GM21529 (cell line): ENCODE measurements around the gene PALLD.

Experiments used
- ATAC-seq: cut with Tn5 transposase; IDR thresholded peaks from one replicate; pipeline ENCODE4 v1.9.1; 2021; ENCODE audit not compliant: unreplicated experiment

The PALLD gene

DNA sequence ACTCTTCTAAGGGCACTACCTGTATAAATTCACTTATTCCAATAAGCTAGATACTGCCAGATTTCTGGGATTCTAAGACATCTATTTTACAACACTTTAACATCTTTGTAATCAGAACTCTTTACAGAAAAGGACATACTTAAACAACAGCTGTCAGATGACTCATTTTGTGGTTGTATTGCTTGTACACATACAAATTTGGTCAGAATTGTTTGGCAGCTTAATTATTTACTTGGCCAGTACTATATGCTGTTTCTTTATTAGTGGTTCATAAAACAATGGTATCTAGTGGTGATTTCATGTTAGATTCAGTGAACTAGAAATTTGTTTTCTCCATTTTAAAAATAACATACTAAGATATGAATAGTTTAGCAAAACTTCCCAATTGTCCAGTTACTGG lies 27.2 kb downstream of the PALLD start:
- no peak for ATAC-seq

DNA sequence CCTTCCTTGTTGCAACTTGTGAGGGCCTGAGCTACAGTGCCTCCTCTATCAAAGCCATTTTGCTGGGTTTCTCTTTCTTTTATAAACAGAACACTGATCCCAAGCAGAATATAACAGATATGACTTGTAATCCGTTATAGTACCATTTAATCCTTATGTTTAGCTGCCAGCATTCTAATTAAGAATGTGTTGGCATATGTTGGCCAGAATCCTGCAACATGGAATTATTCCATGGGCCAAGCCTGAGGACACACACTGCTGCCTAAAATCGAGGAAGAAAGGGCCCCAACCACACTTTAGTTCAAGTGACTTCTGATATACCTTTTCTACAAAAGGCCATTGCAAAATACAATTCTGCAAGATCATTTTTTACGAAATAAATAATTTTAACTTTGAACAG lies 28.0 kb downstream of the PALLD start:
- no peak for ATAC-seq

DNA sequence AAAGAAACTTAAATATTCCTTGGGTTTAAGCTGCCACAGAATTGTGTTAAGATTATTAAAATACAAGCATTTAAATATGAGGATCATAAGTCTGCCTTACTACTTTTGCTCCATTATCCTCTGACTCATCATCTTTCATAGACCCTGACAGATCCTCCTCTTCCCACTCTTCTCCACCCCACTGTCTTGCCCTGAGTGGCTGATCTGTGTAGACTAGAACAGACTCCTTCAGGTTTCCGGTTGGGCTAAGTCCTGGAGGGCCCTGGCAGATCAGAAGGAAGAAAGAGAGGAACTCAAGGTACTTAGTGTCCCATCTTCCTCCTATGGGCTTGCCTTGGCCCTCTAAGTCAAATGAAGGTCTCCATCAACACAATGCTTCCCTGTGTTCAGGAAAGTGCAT lies 30.7 kb downstream of the PALLD start:
- ATAC-seq: no peak

DNA sequence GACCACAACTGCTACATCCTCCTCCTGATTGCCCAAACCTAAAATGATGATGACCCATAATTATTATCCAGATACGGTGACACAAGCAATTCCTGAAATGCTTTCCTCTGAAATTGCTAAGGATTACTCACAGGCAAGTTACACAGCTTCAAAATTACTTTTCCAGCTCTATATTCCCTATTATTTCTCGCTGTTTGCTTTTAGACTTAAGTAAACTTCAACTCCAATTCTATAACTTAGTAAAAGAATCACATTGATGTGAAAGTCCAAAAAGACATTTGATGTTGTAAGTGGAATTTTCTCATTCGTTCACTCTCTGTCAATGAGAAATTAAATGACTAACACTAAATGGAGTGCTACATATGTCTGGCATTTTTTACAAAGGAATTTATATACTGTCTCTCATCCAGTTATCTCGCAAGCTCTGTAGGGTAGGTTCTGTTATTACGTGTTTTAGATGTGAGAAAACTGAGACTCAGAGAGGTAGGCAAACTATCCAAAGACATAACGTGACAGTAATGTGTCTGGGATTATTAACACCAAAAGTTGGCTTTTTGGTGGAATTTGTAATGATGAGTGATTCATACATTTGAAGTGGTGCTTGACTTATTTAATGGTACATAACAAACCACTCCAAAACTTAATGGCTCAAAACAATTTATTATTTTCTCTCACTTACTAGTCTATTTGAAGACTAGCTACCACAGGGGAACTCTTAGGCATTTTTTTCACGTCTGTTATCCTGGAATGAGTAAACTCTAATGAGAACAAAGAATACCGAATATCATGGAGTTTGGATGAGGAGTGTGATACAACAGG lies 31.5 kb downstream of the PALLD start:
- ATAC-seq: no peak

DNA sequence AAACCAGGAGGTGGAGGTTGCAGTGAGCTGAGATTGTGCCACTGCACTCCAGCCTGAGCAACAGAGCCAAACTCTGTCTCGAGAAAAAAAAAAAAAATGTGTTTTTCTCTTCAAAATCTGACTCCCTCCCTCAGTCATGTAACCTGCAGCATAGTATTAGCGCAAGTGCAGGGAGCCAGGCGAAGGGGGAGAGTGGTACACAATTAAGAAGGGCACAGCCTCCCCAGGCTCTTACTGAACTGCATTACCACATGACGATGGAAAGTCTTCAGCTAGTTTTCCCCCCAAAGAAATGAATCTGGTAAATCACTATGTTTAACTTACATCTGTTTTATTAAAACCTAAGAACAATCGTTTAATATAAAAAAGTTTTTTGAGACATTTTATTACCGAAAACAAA lies 32.4 kb downstream of the PALLD start:
- ATAC-seq: no peak

DNA sequence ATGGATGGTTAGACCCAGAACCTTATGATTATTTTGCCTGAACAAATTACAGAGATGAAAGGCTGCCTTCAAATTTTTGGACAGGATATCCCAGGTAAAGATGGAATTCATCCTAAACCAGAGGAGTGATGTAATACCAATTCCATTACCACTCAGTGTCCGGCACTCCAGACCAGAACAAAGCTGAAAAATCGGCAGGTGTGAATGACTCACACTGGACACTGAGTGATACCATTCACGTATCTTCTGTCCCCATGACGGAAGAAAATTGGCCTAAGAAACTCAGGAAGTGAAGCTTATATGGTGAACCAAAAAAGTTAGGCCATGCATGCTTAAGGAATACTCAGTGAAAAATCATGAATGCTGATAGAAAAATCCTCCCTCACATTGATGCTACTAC lies 34.5 kb downstream of the PALLD start:
- no peak for ATAC-seq

DNA sequence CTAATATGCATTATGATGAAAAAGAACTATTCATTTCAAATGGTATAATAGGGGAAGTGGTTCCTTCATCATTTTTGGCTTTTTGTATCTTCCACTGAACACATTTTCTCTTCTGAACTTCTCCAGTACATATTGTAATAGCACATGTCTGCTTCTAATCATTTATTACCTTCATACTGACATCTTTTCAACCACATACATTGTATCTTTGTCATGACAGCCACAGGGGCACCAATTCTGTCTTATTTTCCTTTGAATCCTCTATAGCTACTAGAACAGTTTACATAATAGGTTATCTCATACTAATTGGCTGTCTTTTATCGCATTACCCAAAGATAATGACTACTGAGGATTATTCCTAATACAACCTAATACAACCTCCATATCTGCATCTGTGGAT lies 37.7 kb downstream of the PALLD start:
- ATAC-seq: no peak

DNA sequence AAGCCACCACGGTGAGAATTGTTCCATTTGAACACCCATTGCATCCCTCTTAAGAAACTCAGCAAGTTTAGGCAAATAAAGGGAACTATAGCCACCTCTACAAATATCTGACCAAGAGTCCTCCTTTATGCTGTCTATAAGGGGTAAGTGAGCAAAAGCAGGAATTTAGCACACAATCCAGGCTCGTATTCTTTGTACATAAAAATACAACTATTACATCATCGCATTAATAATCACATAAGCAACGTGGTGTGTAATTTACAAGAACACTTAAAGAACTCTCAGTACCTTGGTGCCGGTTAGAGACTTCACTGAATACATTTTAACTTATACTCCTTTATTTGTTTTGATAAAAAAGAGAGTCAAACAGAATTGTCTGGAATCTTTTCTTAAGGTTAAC lies 38.8 kb downstream of the PALLD start:
- no peak for ATAC-seq

DNA sequence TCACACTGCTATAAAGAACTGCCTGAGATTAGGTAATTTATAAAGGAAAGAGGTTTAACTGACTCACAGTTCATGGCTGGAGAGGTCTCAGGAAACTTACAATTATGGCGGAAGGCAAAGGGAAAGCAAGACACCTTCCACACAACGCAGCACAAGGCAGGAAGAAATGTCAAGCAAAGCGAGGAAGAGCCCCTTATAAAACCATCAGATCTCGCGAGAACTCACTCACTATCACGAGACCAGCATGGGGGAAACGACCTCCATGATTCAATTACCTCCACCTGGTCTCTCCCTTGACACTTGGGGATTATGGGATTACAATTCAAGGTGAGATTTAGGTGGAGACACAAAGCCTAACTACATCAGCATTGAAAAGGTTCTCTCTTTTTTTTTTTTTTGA lies 39.6 kb downstream of the PALLD start:
- ATAC-seq: no peak

DNA sequence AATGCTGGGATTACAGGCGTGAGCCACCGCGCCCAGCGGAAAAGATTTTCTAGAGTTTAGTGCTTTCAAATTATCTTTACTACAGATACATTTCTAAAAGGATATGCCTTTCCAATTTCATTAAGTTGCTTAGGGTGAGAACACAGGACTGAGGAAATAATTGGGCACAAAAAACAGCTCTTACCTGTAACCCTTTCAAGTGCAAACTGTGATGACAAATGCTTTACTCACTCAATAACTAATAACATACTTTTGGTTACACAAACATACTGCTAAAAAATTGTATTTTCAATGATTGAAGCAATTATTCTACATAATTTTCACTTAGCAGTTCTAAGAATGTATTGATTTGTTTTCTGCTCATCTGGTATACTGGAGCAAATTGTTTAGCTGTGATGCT lies 40.2 kb downstream of the PALLD start:
- ATAC-seq: no peak

DNA sequence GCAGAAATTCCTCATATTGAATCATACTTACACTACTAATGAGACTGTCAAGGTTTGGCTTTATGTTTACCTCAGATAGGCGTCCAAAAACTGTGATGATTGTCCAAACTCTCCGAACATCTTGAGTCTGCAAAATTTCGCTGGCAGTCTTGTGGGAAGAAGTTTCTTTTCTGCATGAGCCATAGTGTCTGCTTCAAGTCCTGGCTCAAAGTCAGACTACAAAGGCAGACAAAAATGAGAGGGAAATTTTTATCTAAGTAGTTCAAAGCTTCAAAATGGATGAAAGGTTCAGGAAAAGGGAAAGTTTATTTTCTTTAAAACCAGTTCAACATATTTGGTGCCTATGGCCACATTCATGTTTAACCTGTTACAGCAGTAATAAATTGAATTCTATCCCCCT lies 40.7 kb downstream of the PALLD start:
- no peak for ATAC-seq

DNA sequence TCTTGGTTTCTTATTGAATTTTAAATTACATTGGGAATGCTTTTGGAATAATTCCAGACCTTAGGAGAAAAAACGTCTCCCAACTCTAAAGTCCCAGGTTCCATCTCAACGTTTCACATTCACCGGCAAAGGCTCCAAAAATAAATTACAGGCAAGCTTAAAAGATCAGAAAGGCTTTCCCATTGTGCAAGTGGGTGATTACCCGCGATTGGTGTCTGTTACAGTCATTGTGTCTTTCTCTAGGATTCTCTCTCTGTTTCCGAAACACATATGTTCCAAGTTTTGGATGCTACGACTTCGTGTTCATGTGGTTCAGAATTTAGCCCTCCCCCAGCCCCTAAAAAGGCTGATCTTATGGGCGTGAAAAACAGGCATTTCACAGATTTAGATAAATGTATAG lies 41.8 kb downstream of the PALLD start:
- ATAC-seq: no peak

DNA sequence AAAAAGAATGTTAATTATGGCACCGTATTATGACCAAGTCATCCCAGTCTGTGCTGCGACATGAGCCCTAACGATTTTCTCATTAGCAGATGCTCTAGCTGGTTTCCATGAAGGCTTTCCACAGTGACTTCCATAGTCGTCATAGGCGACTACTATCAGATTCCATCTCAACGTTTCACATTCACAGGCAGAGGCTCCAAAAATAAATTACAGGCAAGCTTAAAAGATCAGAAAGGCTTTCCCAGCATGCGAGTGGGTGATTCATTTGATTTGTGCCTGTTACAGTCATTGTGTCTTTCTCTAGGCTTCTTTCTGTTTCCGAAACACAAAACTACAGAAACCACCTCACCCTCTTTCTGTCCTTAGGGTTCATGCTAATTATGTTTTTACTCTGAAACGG lies 43.2 kb downstream of the PALLD start:
- no peak for ATAC-seq

DNA sequence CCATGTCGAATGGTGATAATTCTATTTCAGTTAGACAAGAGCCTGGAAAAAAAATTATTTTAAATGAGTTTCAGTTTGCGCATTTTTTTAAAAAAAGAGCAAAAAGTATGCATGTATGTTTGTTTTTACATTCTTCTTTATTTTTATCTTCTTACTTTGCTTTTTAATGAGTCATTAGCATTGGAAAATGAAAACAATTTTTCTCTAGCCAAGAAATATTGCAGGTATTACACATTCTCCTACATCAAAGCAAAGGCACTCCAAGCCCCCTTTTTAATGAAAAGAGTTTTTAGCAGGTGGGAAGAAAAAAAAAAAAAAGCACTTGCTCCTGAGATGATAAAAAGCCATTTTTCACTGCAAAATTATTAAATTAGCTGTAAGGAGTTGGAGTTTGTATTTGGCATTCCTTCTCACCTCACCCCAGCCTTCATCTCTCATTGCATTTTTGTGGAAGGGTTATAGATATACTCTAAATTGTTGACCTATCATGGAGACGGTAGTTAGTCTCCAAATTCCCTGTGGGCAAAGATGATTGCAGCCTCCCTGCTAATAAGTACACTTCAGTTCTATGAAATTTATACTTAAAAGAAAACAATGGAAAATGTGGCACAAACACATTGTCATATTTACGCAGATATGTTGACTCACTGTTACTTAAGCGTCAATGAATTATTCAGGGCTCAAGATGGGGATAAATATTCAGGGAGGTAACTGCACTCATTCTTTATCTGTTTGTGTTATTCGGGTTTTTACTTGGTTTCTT lies 43.8 kb downstream of the PALLD start:
- no peak for ATAC-seq

DNA sequence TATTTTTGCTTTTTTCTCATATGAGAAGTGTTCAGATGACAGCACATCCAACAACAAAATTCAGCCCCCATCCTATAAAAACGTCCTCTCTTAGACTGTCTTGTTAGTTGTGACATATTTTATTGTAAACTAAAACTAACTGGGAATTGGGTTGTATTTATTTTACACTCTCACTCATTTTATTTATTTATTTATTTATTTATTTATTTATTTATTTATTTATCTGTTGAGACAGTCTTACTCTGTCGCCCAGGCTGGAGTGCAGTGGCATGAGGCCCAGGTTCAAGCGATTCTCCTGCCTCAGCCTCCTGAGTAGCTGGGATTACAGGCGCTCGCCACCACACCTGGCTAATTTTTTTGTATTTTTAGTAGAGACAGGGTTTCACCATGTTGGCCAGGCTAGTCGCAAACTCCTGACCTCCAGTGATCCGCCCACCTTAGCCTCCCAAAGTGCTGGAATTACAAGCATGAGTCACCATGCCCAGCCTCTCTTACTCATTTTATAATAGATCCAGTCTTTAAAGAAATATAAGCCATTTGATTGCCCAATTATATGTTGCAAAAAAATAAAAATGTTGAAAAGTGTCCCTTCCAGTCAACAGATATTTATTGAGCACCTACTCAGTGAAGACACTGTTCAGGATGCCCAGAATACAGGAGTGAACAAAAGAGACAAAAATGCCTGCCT lies 44.6 kb downstream of the PALLD start:
- no peak for ATAC-seq

DNA sequence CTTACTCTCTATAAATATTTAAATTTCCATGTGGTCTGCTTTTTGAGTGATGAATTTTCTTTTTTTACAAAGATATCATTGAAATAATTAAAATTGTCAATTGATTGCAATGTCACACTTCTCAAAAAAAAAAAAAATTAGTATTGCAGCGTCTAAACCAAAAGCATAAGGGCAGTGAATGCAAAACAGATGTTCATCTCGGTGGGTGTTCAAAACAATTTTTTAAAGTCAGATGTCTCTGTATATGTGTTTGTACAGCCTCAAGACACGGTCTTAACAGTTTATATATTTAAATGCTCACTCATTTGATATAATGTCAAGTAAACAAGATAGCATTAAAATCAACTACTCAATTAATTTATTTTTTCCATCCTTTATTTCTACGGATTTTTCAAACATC lies 52.3 kb downstream of the PALLD start:
- no peak for ATAC-seq

DNA sequence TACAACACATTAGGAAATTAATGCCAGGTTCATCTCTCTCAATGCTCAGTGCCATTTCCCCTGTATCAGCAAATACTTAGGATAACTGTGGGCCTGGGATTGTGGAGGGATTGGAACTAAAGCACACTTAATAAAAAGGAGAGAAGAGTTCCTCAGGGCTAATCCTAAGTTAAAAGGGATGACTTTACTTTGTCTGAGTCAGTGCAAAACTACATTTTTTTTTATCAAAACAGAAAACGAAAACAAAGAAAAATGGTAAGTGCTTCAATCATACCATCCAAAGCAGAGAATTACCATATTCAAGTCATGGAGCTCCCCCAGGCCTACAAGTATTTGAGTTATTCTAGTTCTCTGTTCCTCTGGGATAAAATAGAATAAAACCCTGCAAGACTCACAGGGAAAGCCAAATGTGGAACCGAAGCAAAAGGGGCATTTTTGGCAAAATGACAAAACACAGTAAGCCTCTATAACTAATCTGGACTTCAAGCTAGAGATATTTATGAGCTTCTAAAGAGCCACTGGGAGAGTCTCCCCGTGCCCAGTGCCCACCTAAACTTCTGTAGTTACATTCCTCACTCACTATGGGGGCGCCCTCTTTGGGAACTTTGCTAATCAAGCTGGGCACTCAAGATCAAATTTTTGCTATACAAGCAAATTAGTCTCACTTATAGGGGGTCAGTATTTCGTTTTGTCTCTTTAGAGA lies 53.4 kb downstream of the PALLD start:
- ATAC-seq: no peak

DNA sequence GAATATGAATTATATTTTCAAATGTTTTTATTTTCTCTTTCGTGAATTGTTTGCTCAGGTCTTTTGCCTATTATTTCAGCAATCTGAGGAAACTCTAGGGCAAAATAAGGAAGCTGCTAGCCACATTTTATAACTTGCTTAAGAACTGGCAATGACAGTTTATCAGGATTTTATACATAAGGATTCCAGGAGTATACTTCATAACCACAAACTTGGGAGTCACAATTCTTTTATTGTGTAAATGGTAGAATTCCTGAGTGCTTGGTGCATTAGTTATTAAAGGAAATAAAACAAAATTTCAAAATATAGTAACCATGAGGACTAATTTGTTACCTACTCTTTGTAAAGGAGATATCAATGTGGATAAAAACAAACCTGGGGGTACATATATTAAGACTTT lies 54.4 kb downstream of the PALLD start:
- no peak for ATAC-seq

DNA sequence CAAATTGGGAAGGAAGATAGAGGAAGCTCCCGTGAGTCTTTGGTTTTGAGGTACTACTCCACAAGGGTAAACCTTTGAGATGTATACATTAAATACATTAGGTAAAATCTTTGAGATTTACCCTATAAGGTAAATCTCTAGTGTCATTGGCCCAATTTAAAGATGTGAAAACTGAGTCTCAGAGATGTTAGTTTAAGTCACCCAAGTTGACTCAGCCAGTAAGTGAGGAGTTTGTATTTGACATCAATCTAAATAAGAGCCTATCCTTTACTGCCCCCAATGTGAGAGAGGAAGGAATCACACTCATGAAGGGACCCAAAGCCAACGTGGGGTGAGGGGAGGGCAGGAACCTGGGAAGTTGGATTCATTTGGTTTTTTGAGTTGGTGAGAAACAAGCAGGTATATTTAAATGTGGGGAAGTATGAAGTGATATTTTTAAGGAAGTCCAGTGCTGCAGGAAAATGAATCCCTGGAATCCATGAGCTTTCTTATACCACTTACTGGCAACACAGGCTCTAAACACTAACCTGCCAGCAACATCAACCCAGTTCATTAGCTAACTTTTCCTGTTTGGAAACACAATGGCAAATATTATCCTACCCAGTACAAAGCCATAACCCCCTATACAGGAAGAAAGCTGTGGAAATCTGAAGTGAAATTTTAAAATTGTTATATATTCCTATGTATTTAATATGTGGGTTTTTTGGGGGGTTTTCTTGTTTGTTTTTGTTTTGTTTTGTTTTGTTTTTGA lies 55.3 kb downstream of the PALLD start:
- ATAC-seq: no peak

DNA sequence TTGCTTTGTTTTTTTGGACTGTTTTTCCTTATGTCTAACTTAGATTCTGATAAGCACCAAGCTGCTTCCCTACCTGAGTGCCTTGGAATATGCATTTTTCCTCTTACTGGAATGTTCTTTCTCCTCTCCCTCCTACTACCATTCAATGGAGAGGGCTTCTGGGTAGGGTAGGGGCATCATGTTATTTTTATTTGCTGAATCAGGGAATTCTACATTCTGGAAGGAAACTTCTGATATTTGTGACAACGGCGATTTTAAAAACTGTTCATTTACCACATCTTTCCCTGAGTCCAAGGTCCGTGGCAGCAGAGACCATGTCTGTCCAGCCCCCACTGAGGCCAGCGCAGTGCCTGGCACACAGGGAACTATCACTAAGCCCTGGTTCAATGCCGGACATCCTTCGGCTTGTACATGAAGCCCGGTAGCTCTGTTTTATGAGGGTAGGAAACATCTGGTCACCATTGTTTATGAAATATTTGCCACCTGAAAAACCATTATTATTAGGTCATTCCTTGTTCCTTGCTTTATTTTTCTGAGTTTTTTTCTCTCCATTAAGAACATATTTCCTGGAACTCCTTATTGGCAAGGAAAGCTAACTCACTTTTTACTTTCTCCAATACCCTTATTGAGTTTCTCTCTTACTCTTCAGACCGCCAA lies 57.0 kb downstream of the PALLD start:
- ATAC-seq: no peak
